Fibroblast of lung (primary cell): Measurements from ENCODE around the gene AGBL3. TPM values are rescaled to one million over a fixed set of nuclear protein-coding genes. Genes with fewer than 3 reads are reported as not detected.

ENCODE experiments used
- DNase-seq, 2 donors: peaks; one replicate each; pipeline versions ENCODE4 v3.0.0 to v3.0.0-alpha.2; 2010; ENCODE audit warnings: low read depth in 2 of 2
- H2AFZ ChIP-seq: 2 replicates; pipeline ENCODE4 v1.5.1; 2012; ENCODE audit warnings: low read length, control low read depth, inconsistent platforms
- H3K27ac ChIP-seq: 2 replicates; pipeline ENCODE4 v1.5.1; 2011; ENCODE audit warnings: low read length, control low read depth; ENCODE audit not compliant: insufficient read depth
- H3K27me3 ChIP-seq: 2 replicates; pipeline ENCODE4 v1.5.1; 2011; ENCODE audit warnings: mild to moderate bottlenecking, low read length; ENCODE audit not compliant: control insufficient read depth, insufficient read depth
- H3K36me3 ChIP-seq: 2 replicates; pipeline ENCODE4 v1.5.1; 2011; ENCODE audit warnings: low read length; ENCODE audit not compliant: control insufficient read depth, insufficient read depth
- H3K4me1 ChIP-seq: 2 replicates; pipeline ENCODE4 v1.5.1; 2011; ENCODE audit warnings: low read length; ENCODE audit not compliant: control insufficient read depth, insufficient read depth; ENCODE audit errors: extremely low read depth
- H3K4me2 ChIP-seq: 2 replicates; pipeline ENCODE4 v1.5.1; 2011; ENCODE audit warnings: low read length, control low read depth; ENCODE audit not compliant: insufficient read depth; ENCODE audit errors: extremely low read depth
- H3K4me3 ChIP-seq, 4 experiments: fragments of 200-600 bp in 1 of 4; sonication (generic) in 1 of 4; replicated peaks in 1 of 4; 2 replicates each; pipeline ENCODE4 v1.5.1; 2011 to 2016; ENCODE audit warnings: low read length in 4 of 4, low read depth in 3 of 4, mild to moderate bottlenecking in 3 of 4, control low read depth in 2 of 4, inconsistent platforms in 1 of 4, mixed read lengths in 1 of 4; ENCODE audit not compliant: insufficient read depth in 1 of 4; ENCODE audit errors: control extremely low read depth in 1 of 4
- H3K79me2 ChIP-seq: 2 replicates; pipeline ENCODE4 v1.5.1; 2012; ENCODE audit warnings: mild to moderate bottlenecking, low read length, inconsistent platforms; ENCODE audit not compliant: control insufficient read depth, insufficient read depth
- H3K9ac ChIP-seq: 2 replicates; pipeline ENCODE4 v1.5.1; 2011; ENCODE audit warnings: mild to moderate bottlenecking, low read length, control low read depth; ENCODE audit not compliant: insufficient read depth
- H3K9me3 ChIP-seq: 2 replicates; pipeline ENCODE4 v1.5.1; 2012; ENCODE audit warnings: low read depth, low read length; ENCODE audit not compliant: control insufficient read depth, insufficient read depth
- H4K20me1 ChIP-seq: 2 replicates; pipeline ENCODE4 v1.5.1; 2011; ENCODE audit warnings: low read length; ENCODE audit not compliant: control insufficient read depth, insufficient read depth; ENCODE audit errors: extremely low read depth
- CTCF ChIP-seq, 2 donors: IDR thresholded peaks in 1 of 2; conservative IDR thresholded peaks in 1 of 2; 1 replicate in 1 of 2; 2 replicates in 1 of 2; pipeline ENCODE4 v1.5.1; 2011 to 2012; ENCODE audit warnings: low read length in 2 of 2, control low read depth in 1 of 2, inconsistent platforms in 1 of 2, low read depth in 1 of 2, mild to moderate bottlenecking in 1 of 2
- EZH2 ChIP-seq: IDR thresholded peaks from 2 replicates; pipeline ENCODE4 v1.5.1; 2012; ENCODE audit warnings: low read length, control low read depth, mild to moderate bottlenecking; ENCODE audit errors: missing control alignments
- polyA plus RNA-seq, 2 donors: library from polyadenylated mRNA; depleted of rRNA in 1 of 2; stranded (reverse) in 1 of 2; unstranded in 1 of 2; fragments of >200 nt; gene quantifications; 2 replicates each; pipeline ENCODE4 v1.2.1, GENCODE V29; 2011 to 2012; ENCODE audit warnings: missing spikeins in 1 of 2
- total RNA-seq: library from RNA; depleted of rRNA; stranded (reverse); fragments of >200 nt; gene quantifications from 2 replicates; pipeline ENCODE4 v1.2.1, GENCODE V29; 2014

The AGBL3 gene
- total and polyA plus RNA-seq, 2 donors (not counting 1 experiment from before 2014, with no cell fraction given) = 0.56 to 1.3 TPM

DNA sequence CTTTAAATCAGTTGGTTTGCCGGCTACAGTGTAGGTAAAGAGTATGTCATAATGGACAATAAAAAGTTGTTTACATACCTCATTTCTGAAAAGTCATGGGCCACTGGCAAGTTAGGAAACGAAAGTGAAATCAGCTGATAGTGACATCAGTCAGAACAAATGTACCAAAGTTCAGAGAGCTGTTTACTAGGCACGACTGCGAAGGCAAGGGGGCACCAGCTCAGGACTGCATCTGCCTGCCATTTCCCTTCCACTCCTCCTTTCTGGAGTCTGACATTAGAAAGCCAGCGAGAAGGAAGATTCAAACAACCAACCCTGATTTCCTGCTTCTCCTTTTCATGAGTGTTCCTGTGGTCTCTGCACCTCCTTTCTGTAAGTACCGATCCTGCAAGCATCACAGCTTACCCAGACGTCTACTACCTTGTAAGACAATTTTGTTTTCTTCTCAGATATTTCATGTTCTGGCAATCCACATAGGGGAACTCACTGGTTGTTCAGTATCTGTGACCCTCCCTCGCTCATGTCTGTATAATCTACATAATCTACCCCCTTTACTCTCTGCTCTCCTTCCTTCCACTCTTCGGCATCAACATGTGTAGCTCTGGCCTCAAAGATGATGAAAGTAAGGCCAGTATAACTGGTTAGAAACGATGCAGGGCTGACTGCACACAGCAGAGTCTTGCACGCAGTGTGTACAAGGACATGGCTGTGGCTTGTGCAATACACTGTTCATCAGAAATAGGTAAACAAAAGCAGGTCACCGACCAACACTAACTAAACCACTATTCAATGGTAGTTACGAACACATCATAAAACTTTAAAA is 161.8 kb downstream of the AGBL3 start, which contains the start of gene TMEM140:
Gene TMEM140 (plus strand): TSS at position 174 of the 823 bp plus-strand sequence. CDS start 16,370 bp downstream, outside the sequence.
- peak within 1 kb of the TSS; percentile 64 for H3K9ac ChIP-seq
- H3K27me3 ChIP-seq = no peaks in the 10 kb centered on the region
- H3K36me3 ChIP-seq = no peaks in the 10 kb centered on the region
- TF ChIP-seq EZH2 (no peak), CTCF (conservative IDR thresholded peaks at IDR 0.05 in 1 of 2, IDR thresholded peaks at IDR 0.05 in 1 of 2; ENCODE audit: low read depth in 1 of 2, low read length in 2 of 2) (peak; percentile 5 to 10)
- DNase-seq = peak in 1 of 2 donors; percentile 86
- no peaks in the 10 kb centered on the region for H4K20me1 ChIP-seq
- H3K4me1 ChIP-seq = no peaks in the 10 kb centered on the region
- peak within 1 kb of the TSS; percentile 90 for H3K27ac ChIP-seq
- peak within 1 kb of the TSS; percentile 14 to 64 (median 44) for H3K4me3 ChIP-seq
- H2AFZ ChIP-seq = peak within 1 kb of the TSS; percentile 58
- H3K79me2 ChIP-seq = no peaks in the 10 kb centered on the region
- no peaks in the 10 kb centered on the region for H3K9me3 ChIP-seq
- peak within 1 kb of the TSS; percentile 92 for H3K4me2 ChIP-seq

- Histone ChIP-seq H3K4me1 (no peaks in the 10 kb centered on the region), H3K27ac (no peak overlapping the region), H3K4me3 (peak overlapping the region in 1 of 4 experiments; percentile 64), H3K9me3 (no peaks in the 10 kb centered on the region), H3K27me3 (no peaks in the 10 kb centered on the region), H2AFZ (no peak overlapping the region), H3K4me2 (peak overlapping the region; percentile 17), H3K36me3 (no peaks in the 10 kb centered on the region), H3K79me2 (no peaks in the 10 kb centered on the region), H4K20me1 (no peaks in the 10 kb centered on the region), H3K9ac (no peak overlapping the region)
- DNase-seq = no peak
- TF ChIP-seq CTCF (conservative IDR thresholded peaks at IDR 0.05 in 1 of 2, IDR thresholded peaks at IDR 0.05 in 1 of 2; ENCODE audit: low read depth in 1 of 2, low read length in 2 of 2) = no peak
- TF ChIP-seq EZH2 = no peak
Observed at GRCh38 chr7:135150072-135150782, 163.9 kb downstream of the AGBL3 start.

DNA sequence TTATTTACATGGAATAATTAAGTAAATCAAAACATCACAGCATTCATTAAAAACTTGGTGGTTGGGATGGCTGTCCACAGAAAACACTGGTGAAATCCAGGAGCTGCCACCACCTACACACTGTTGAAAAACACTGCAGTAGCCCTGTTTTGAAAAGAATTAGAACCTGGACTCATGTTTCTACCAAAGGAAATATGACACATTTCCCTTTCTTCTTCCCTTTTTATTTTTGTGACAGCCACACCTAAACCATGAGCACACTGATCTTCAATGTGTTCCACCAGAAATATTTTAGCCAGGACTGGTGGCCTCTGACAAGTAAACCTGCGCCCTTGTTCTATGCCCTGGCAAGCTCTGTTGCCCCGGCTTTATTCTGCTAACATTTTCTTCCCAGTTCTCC is 164.8 kb downstream of the AGBL3 start:
- TF ChIP-seq EZH2 (no peak), CTCF (conservative IDR thresholded peaks at IDR 0.05 in 1 of 2, IDR thresholded peaks at IDR 0.05 in 1 of 2; ENCODE audit: low read depth in 1 of 2, low read length in 2 of 2) (no peak)
- Histone ChIP-seq H3K27ac (no peak overlapping the region), H3K36me3 (no peaks in the 10 kb centered on the region), H4K20me1 (no peaks in the 10 kb centered on the region), H2AFZ (no peak overlapping the region), H3K9me3 (no peaks in the 10 kb centered on the region), H3K27me3 (no peaks in the 10 kb centered on the region), H3K4me1 (no peaks in the 10 kb centered on the region), H3K4me2 (no peak overlapping the region), H3K79me2 (no peaks in the 10 kb centered on the region), H3K9ac (no peak overlapping the region), H3K4me3 (no peak overlapping the region)
- no peak for DNase-seq
